Measurements from ENCODE around the gene TBC1D17.

GRCh38 chr19:49936549-49936948 is 59.0 kb downstream of the TBC1D17 start:
- TF ChIP-seq CTCF (IDR thresholded peaks at IDR 0.05) (no peak), POLR2AphosphoS5 (IDR thresholded peaks at IDR 0.05) (no peak)
